AG04450 (cell line): Measurements from ENCODE around the gene PSMB2. TPM values are rescaled to one million over a fixed set of nuclear protein-coding genes. Genes with fewer than 3 reads are reported as not detected.
A peak's percentile ranks its signal among the peaks of the same experiment; 100 is the strongest.

Source experiments
- CTCF ChIA-PET: fragments of 300-600, 350-600 bp; formaldehyde crosslinking; extraction: SDS; loops from one replicate; lab custom pipeline; 2022; ENCODE audit warnings: antibody characterized with exemption, inconsistent platforms; lab: Charles Lee
- POLR2A ChIA-PET: fragments of 350-600 bp; formaldehyde crosslinking; extraction: SDS; loops from one replicate; lab custom pipeline; 2021; ENCODE audit warnings: antibody characterized with exemption, inconsistent platforms; lab: Yijun Ruan, JAX
- DNase-seq: peaks from one replicate; pipeline ENCODE4 v3.0.0-alpha.2; 2011; ENCODE audit warnings: low read depth, low spot score
- H3K27ac ChIP-seq: one replicate; pipeline ENCODE4 v1.5.1; 2012; ENCODE audit warnings: low read depth, low read length, control low read depth
- H3K27me3 ChIP-seq: one replicate; pipeline ENCODE4 v1.6.0; 2012; ENCODE audit warnings: low read length; ENCODE audit not compliant: control insufficient read depth, insufficient read depth
- H3K4me3 ChIP-seq: 2 replicates; pipeline ENCODE4 v1.5.1; 2011; ENCODE audit warnings: mild to moderate bottlenecking, low read depth, low read length, control low read depth
- H3K9me3 ChIP-seq: 2 replicates; pipeline ENCODE4 v1.5.1; 2012; ENCODE audit warnings: low read length; ENCODE audit not compliant: control insufficient read depth, insufficient read depth
- CTCF ChIP-seq: IDR thresholded peaks from 2 replicates; pipeline ENCODE4 v1.5.1; 2011; ENCODE audit warnings: low read depth, low read length, control low read depth, inconsistent platforms
- polyA plus RNA-seq: library from polyadenylated mRNA; depleted of rRNA; stranded (reverse); fragments of >200 nt; gene quantifications from 2 replicates; pipeline ENCODE4 v1.2.3, GENCODE V29; 2011

The PSMB2 gene
- polyA plus RNA-seq, 1 experiment = 99.1 TPM

DNA sequence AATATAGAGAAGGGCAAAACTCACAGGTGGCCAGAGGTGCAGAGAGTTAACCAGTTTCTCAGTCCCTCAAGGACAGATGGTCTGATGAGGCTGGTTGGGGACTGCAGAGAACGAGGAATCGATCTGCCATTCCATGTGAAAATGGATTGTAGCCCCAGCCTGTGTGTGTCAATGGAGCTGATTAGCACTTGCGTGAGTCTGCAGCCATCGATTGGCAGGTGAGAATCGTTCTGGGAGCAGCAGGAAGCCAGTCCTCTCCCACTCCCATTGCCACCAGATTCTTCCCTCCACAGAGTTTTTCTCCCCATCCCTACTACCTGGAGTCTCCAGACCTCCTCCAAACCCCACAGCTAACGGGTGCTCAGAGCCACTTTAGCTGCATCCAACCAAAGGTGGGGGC is 18.3 kb upstream of the PSMB2 start:
- CTCF ChIA-PET = no interaction called here

GRCh38 chr1:35657851-35658250 is 16.5 kb upstream of the PSMB2 start:
- ChIA-PET POLR2A (interaction anchor here (0.7 kb wide), 1 partner anchor 112 kb away, joined by 4 read pairs; no protein-coding TSS in a partner anchor), CTCF (interaction anchor here (2.9 kb wide), 1 partner anchor 58 kb away, joined by 14 read pairs; no protein-coding TSS in a partner anchor)
- Histone ChIP-seq H3K27me3 (peaks cover 5% of the 10 kb centered on the region), H3K9me3 (no peaks in the 10 kb centered on the region), H3K27ac (no peak overlapping the region), H3K4me3 (no peak overlapping the region)
- no peak for DNase-seq
- no peak for TF ChIP-seq CTCF

More for the DNA sequence above, 18.3 kb upstream of the PSMB2 start:
- DNase-seq = no peak
- peaks cover 5% of the 10 kb centered on the region for H3K27me3 ChIP-seq
- TF ChIP-seq CTCF = no peak
- no peaks in the 10 kb centered on the region for H3K9me3 ChIP-seq
- H3K27ac ChIP-seq = no peak overlapping the region
- POLR2A ChIA-PET = no interaction called here
- H3K4me3 ChIP-seq = no peak overlapping the region

DNA sequence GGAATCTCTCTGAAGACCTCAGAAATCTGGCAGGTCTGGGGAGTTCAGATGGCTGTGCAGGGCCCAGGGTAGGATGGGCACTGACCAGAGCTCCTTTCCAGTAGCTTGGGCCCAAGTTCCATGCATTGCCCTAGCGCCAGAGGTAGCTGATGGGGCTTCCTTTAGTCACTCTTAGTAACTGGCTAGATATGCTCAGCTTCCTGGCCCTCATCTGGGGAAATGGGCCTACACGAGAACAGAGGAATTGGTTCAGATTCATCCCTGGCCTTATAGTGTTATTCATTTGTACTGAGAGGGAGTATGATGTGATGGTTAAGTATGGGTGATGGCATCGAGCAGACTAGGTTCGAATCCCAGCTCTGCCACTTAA is 15.5 kb upstream of the PSMB2 start:
- no peak for TF ChIP-seq CTCF
- Histone ChIP-seq H3K4me3 (no peak overlapping the region), H3K27ac (peak overlapping the region; percentile 52), H3K27me3 (peaks cover 12% of the 10 kb centered on the region), H3K9me3 (no peaks in the 10 kb centered on the region)
- ChIA-PET POLR2A (no interaction called here), CTCF (interaction anchor here (0.8 to 2.9 kb wide), 3 partner anchors 19 to 70 kb away, joined by 3 to 14 read pairs (median 4); no protein-coding TSS in a partner anchor)
- no peak for DNase-seq

- Histone ChIP-seq H3K4me3 (no peak overlapping the region), H3K27ac (peak overlapping the region; percentile 52), H3K27me3 (peaks cover 12% of the 10 kb centered on the region), H3K9me3 (no peaks in the 10 kb centered on the region)
- ChIA-PET POLR2A (no interaction called here), CTCF (interaction anchor here (2.9 kb wide), 1 partner anchor 59 kb away, joined by 14 read pairs; no protein-coding TSS in a partner anchor)
- DNase-seq = no peak
- TF ChIP-seq CTCF = no peak
These were observed 15.0 kb upstream of the PSMB2 start for GRCh38 chr1:35656148-35656862.

- Histone ChIP-seq H3K4me3 (no peak overlapping the region), H3K27ac (no peak overlapping the region), H3K27me3 (peaks cover 17% of the 10 kb centered on the region), H3K9me3 (no peaks in the 10 kb centered on the region)
- DNase-seq = no peak
- POLR2A ChIA-PET = no interaction called here
- no peak for TF ChIP-seq CTCF
- CTCF ChIA-PET = interaction anchor here (2.9 kb wide), 1 partner anchor 60 kb away, joined by 14 read pairs; no protein-coding TSS in a partner anchor
These were observed 13.9 kb upstream of the PSMB2 start for GRCh38 chr1:35655196-35655595.
